SKM-1 (cell line): ENCODE data around the gene MRFAP1.
"Not testable (repeated sequence)": the region's sequence is repeated elsewhere in the genome, so short reads cannot be mapped to it uniquely, and the experiment has no call there.

Experiments used
- DNase-seq: peaks from one replicate; lab custom pipeline; 2025; ENCODE audit not compliant: unreplicated experiment; lab: John Stamatoyannopoulos, UW

The MRFAP1 gene

DNA sequence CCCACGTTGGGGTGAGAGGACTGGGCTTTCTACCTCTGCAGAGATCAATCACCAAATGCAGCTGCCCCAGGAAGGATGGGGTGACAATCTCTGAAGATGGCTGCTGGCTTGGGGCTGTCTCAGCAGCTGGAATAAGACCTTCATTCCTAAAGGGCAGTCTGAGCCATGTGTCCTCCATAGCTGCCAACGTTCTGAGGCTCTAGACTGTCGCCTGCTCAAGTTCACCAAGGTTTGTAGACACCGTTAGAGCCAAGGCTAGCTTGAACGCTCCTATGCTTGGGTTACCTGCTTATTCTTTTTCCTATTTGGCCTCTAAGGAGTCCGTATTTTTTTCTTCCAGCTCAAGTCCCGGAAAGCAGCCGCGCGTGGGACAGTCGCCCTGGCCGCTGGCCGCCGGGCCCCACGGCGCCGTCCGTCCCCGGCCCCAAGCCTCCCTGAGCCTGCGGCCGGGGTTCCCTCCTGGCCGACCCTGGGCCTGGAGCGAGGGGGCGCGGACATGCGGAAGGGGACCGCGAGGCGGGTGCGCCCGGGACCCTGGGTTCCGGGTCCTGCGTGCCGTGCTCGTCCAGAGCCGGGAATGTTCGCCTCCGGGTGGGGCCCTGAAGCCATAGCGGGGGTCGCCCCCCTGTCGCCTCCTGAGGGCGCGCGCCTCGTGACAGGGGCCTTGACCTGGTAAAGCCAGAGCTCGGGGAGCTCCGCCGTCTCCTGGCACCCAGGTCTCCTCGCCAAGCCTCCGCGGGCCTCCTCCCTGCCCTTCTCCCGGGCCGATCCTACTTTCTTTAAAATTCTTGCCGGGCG is 23.3 kb downstream of the MRFAP1 start:
- DNase-seq: no peak

GRCh38 chr4:6665320-6665654 is 24.8 kb downstream of the MRFAP1 start:
- no peak for DNase-seq

- no peak for DNase-seq
Observed at GRCh38 chr4:6668391-6668790, 27.9 kb downstream of the MRFAP1 start.

- DNase-seq: no peak
Observed at GRCh38 chr4:6671648-6672047, 31.2 kb downstream of the MRFAP1 start.

DNA sequence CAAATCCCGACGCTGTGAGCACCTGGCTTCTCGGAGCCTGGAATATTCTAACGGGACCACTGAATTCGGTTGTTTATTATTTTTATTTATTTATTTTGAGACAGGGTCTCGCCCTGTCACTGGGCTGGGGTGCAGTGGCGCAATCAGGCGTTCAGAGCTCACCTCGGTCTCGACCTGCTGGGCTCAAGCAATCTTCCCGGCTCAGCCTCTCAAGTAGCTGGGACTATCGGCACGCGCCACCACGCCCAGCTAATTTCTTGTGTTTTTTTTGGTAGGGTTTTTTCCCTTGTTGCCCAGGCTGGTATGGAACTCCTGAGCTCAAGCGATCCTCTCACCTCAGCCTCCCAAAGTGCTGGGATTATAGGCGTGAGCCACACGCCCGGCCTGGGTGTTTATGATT is 31.6 kb downstream of the MRFAP1 start:
- DNase-seq: no peak

- not testable (repeated sequence) for DNase-seq
Observed at GRCh38 chr4:6672541-6673190, 32.2 kb downstream of the MRFAP1 start.

GRCh38 chr4:6673191-6673659 is 32.7 kb downstream of the MRFAP1 start:
- DNase-seq: not testable (repeated sequence)

- DNase-seq: peak; percentile 97
Observed at GRCh38 chr4:6673660-6674499, 33.4 kb downstream of the MRFAP1 start.

DNA sequence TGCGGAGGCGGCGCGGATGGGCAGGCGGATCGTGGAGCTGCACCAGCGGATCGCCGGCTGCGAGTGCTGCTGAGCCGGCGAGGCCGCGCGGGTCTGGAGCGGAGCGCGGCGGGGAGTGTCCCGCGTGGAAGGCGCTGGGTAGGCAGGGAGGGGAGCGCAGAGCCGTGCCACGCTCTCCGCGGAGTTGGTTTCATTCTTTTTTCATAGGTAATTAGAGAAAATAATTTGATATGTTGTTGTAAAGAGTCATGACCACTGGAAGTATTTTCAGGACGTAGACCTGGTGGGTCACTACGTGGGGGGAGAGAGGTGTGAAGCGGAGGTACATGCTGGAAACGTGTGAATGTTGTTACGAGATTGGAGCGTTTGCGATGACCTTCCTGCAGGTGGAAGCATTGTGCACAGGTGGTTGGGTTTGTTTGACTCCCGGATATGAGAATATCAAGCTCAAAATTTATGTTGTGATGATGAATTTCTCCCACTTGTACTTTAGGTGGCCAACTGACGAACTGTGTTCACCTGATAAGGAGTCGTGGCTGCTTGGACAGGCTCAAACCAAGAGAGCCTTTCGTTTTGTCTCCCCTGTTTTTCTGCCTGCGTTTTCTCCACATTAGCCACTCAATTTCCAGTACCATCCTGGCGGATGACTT is 34.1 kb downstream of the MRFAP1 start:
- DNase-seq: peak; percentile 37

DNA sequence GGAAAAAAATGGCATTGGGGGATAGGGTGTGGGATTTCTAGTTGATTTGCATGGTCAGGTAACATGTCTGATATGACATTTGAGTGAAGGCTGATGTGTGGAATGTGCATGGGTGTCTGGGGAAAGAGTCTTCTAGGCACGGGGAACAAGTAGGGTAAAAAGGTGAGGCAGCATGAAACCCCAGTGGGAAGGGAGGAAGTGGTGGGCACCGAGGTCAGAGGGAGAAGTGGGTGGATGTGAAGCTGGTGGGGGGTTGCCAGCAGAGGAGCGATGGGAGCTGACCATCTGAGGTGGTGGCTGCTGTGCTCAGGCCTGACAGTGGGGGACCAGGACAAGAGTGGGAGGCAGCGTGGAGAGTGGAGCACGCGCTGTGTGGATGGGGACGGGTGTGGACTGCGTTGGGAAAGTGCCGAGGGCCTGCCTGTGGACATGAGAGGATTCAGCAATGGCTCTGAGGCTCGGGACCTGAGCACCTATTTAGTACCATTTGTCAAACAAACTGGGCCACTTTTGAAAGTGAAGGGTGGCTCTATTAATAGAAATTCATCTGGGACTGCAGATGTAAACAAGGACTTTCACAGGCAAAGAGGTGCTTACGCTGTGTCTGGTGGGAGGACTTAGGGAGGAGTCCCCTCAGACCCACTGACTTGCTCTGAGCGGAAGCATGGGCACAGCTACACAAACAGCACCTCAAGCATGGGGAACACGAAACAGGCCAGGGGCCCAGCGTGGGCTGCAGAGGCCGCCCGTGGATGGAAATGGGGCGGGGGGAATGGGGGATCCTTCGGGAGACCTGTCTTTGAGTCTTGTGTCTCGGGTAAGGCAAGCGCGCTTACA is 36.5 kb downstream of the MRFAP1 start:
- no peak for DNase-seq

- DNase-seq: no peak
Observed at GRCh38 chr4:6680372-6681034, 40.0 kb downstream of the MRFAP1 start.

GRCh38 chr4:6681191-6681590 is 40.7 kb downstream of the MRFAP1 start:
- DNase-seq: no peak

DNA sequence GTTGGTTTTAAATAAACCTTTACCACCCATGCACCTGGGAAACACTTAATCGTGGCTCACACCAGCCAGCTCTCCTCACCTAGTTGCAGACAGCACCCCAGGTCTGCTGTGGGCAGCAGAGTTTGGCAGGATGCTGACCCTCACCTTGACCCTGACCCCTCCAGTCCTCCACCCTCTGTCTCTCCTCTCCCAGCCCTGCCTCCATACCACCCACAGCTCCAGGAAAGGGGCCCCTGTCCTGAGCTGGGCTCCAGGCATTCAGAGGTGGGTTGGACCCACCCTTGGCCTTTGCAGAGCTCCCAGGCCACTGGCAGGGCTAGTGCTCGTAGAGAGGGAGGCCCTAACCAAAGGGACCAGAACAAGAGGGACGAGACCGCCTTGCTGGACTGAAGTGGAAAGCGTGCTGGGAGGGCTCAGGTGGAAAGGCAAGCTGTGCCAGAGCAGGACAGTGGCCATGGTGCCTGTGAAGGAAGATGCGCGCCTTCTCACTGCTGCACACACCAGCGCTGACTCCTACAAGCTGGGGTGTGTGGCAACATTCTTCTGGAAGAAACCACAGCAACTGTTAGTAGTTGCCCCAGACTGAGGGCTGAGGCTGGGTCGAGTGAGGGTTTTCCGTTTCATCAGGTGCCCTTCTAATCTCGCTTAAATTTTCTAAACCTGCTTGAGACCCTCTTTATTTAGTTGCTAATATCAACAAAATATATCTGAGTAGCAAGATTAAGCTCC is 42.5 kb downstream of the MRFAP1 start:
- DNase-seq: peak; percentile 38

GRCh38 chr4:6684656-6685055 is 44.2 kb downstream of the MRFAP1 start:
- DNase-seq: no peak

DNA sequence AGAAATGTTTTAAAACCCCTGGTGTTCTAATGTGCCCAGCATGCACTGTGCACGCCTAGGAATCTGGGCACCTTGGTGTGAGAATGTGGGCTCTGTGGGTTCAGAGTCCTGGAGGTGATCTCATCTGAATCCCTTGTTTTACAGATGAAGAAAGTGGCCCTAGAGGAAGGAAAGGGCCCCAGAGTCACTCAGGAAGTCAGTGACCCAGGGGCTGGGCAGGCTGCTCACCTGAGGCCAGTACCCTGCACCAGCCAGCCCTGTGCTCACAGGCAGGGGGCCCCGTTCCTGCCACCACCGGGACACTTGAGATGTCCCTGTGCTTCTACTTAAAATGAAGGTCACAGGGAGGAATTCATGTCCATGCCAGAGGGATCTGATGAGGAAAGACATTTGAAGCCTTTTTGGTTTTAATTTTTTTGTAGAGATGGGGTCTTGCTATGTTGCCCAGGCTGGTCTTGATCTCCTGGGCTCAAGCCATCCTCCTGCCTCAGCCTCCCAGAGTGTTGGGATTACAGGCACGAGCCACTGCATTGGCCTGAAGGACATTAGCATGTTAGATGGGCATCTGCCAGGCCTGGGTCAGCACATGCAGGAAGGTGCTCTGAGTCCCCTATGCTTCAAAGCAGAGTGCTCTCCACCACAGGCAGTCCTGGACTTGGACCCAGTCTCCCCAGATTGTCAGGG is 45.8 kb downstream of the MRFAP1 start:
- DNase-seq: no peak

- no peak for DNase-seq
Observed at GRCh38 chr4:6687947-6688878, 47.7 kb downstream of the MRFAP1 start.

DNA sequence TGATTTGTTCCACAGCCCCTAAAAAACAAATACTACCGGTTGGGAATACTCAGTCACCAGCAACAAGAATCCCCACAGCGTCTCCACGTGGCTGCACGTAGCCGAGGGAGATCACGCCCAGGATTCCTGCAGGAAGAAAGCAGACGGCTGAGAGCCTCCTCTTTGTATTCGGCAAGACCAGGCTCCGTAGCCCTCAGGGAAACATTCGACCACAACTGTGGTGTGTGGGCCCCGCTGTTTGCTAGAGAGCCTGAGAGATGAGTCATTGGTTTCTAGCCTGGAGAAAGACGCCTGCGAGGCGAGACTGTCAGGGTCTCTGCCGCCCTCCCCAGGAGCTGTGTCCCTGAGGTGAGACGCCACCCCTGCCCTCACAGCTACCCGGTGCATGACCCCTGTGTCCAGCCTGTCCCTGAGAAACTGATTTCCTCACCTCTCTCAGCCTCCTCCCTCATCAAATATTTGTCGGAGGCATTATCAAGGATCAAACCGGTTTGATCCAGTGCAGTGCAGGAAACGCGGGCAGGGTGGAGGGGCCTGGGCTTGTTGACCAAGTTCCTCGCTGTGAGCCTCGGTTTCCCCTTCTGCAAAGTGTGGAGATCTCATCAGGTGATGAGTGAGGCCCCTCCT is 48.5 kb downstream of the MRFAP1 start:
- peak; percentile 67 for DNase-seq
